DND-41 (cell line): ENCODE measurements around the gene MAP2K2.

Experiments
- ATAC-seq: fragments of 200-7000 bp; cut with Tn5 transposase; 3 replicates; pipeline ENCODE4 v1.9.1; 2021; ENCODE audit warnings: low read depth; ENCODE audit not compliant: insufficient read depth
- DNase-seq: peaks from one replicate; pipeline ENCODE4 v3.0.0-alpha.2; 2020
- H2AFZ ChIP-seq: 2 replicates; pipeline ENCODE4 v1.6.0; 2012; ENCODE audit warnings: low read depth, low read length
- H3K27ac ChIP-seq: 2 replicates; pipeline ENCODE4 v1.5.1; 2012; ENCODE audit warnings: low read length, inconsistent platforms
- H3K27me3 ChIP-seq: fragments of 200-600 bp; sonication (generic); 2 replicates; pipeline ENCODE4 v1.6.0; 2012; ENCODE audit warnings: low read length, mild to moderate bottlenecking, inconsistent platforms; ENCODE audit not compliant: insufficient read depth, poor library complexity
- H3K36me3 ChIP-seq: 2 replicates; pipeline ENCODE4 v1.5.1; 2012; ENCODE audit warnings: low read length, inconsistent platforms; ENCODE audit not compliant: insufficient read depth
- H3K4me1 ChIP-seq: 2 replicates; pipeline ENCODE4 v1.5.1; 2012; ENCODE audit warnings: mild to moderate bottlenecking, low read length; ENCODE audit not compliant: insufficient read depth
- H3K4me2 ChIP-seq: 2 replicates; pipeline ENCODE4 v1.6.0; 2012; ENCODE audit warnings: mild to moderate bottlenecking, moderate library complexity, low read length, inconsistent platforms; ENCODE audit not compliant: insufficient read depth
- H3K4me3 ChIP-seq, 2 experiments: fragments of 200-600 bp in 1 of 2; shearing (Covaris generic) in 1 of 2; 2 replicates each; pipeline ENCODE4 v1.5.1; 2012 to 2016; ENCODE audit warnings: inconsistent platforms in 2 of 2, low read length in 2 of 2, mild to moderate bottlenecking in 2 of 2, low read depth in 1 of 2, moderate library complexity in 1 of 2
- H3K79me2 ChIP-seq: 2 replicates; pipeline ENCODE4 v1.6.0; 2012; ENCODE audit warnings: low read length, inconsistent platforms; ENCODE audit not compliant: insufficient read depth
- H3K9ac ChIP-seq: 2 replicates; pipeline ENCODE4 v1.6.0; 2012; ENCODE audit warnings: low read depth, mild to moderate bottlenecking, inconsistent platforms, low read length, moderate library complexity
- H3K9me3 ChIP-seq: 2 replicates; pipeline ENCODE4 v1.5.1; 2012; ENCODE audit warnings: low read length, moderate library complexity, mild to moderate bottlenecking, inconsistent platforms; ENCODE audit not compliant: insufficient read depth, severe bottlenecking
- H4K20me1 ChIP-seq: 2 replicates; pipeline ENCODE4 v1.6.0; 2012; ENCODE audit warnings: low read length; ENCODE audit not compliant: insufficient read depth
- CTCF ChIP-seq: IDR thresholded peaks from 2 replicates; pipeline ENCODE4 v1.5.1; 2012; ENCODE audit warnings: borderline replicate concordance, low read length, moderate library complexity, mild to moderate bottlenecking; ENCODE audit not compliant: poor library complexity, severe bottlenecking; ENCODE audit errors: extremely low read depth
- EZH2 ChIP-seq: IDR thresholded peaks from 3 replicates; pipeline ENCODE4 v1.6.1; 2012; ENCODE audit warnings: borderline replicate concordance, low read depth, mild to moderate bottlenecking, moderate library complexity, low read length, inconsistent platforms; ENCODE audit not compliant: severe bottlenecking

The MAP2K2 gene

GRCh38 chr19:4108767-4109625, 14.9 kb downstream of the MAP2K2 start:
- Histone ChIP-seq H3K4me2 (peak overlapping the region; percentile 23), H3K27ac (peak overlapping the region; percentile 81)

GRCh38 chr19:4103080-4103433, 20.9 kb downstream of the MAP2K2 start:
- ATAC-seq (no peak), DNase-seq (no peak)
- Histone ChIP-seq H3K4me2 (no peak overlapping the region), H3K9me3 (no peaks in the 10 kb centered on the region), H3K79me2 (peaks cover 14% of the 10 kb centered on the region), H3K27me3 (no peaks in the 10 kb centered on the region), H2AFZ (no peak overlapping the region), H3K27ac (peak overlapping the region; percentile 89), H3K4me3 (no peak overlapping the region), H4K20me1 (peaks cover 15% of the 10 kb centered on the region; the same call in 1 of the 2 replicates), H3K36me3 (peaks cover 78% of the 10 kb centered on the region), H3K9ac (no peak overlapping the region), H3K4me1 (peaks cover 34% of the 10 kb centered on the region)
- TF ChIP-seq CTCF (no peak), EZH2 (no peak)

More at GRCh38 chr19:4108767-4109625, 14.9 kb downstream of the MAP2K2 start:
- DNase-seq (peak; percentile 93), ATAC-seq (peak; percentile 67)
- Histone ChIP-seq H3K4me1 (peaks cover 63% of the 10 kb centered on the region), H3K9me3 (no peaks in the 10 kb centered on the region), H2AFZ (no peak overlapping the region), H3K4me3 (no peak overlapping the region), H3K27me3 (no peaks in the 10 kb centered on the region), H3K9ac (peak overlapping the region; percentile 39), H4K20me1 (peaks cover 18% of the 10 kb centered on the region; the same call in 1 of the 2 replicates), H3K36me3 (peaks cover 79% of the 10 kb centered on the region), H3K79me2 (peaks cover 32% of the 10 kb centered on the region)
- TF ChIP-seq CTCF (no peak), EZH2 (no peak)

GRCh38 chr19:4102339-4103079, 21.4 kb downstream of the MAP2K2 start:
- TF ChIP-seq CTCF (no peak), EZH2 (no peak)
- H3K36me3 ChIP-seq = peaks cover 78% of the 10 kb centered on the region
- H3K4me2 ChIP-seq = no peak overlapping the region
- peaks cover 13% of the 10 kb centered on the region; the same call in 1 of the 2 replicates for H4K20me1 ChIP-seq
- H3K27ac ChIP-seq = peak overlapping the region; percentile 89; the same call in 1 of the 2 replicates
- H3K27me3 ChIP-seq = no peaks in the 10 kb centered on the region
- no peak overlapping the region for H3K9ac ChIP-seq
- ATAC-seq (no peak), DNase-seq (no peak)
- H3K9me3 ChIP-seq = no peaks in the 10 kb centered on the region
- peaks cover 34% of the 10 kb centered on the region for H3K4me1 ChIP-seq
- H3K4me3 ChIP-seq = no peak overlapping the region
- no peak overlapping the region for H2AFZ ChIP-seq
- H3K79me2 ChIP-seq = peaks cover 14% of the 10 kb centered on the region
